GM12878 (cell line): ENCODE data around the gene ADGRG7. TPM values are rescaled to one million over a fixed set of nuclear protein-coding genes. Genes with fewer than 3 reads are reported as not detected.

ENCODE experiments used
- ATAC-seq: fragments of 200-7000 bp; cut with Tn5 transposase; 3 replicates; pipeline ENCODE4 v1.9.1; 2020; ENCODE audit warnings: mild to moderate bottlenecking, moderate library complexity
- BruUV-seq: library from RNA; stranded (reverse); fragments of 400-500 nt; replicated peaks from 2 replicates; lab custom pipeline; 2021; lab: Mats Ljungman, UMichigan
- CTCF ChIA-PET: fragments of 300-600 bp; sonication (Branson Sonifier 250); formaldehyde crosslinking; extraction: SDS; loops from one replicate; lab custom pipeline; 2021; ENCODE audit warnings: inconsistent platforms; lab: Yijun Ruan, JAX
- POLR2A ChIA-PET: fragments of 350-600 bp; formaldehyde crosslinking; extraction: SDS; loops from one replicate; lab custom pipeline; 2021; ENCODE audit warnings: inconsistent platforms; lab: Charles Lee
- RAD21 ChIA-PET: fragments of 300-600 bp; sonication (Branson Sonifier 250); formaldehyde crosslinking; loops from one replicate; lab custom pipeline; 2023; ENCODE audit warnings: antibody characterized with exemption; ENCODE audit not compliant: unreplicated experiment; lab: Charles Lee
- SMC1A ChIA-PET: fragments of 300-600 bp; sonication (Branson Sonifier 250); formaldehyde crosslinking; loops from one replicate; lab custom pipeline; 2023; ENCODE audit not compliant: unreplicated experiment, uncharacterized antibody; lab: Charles Lee
- DNase-seq: peaks from one replicate; pipeline ENCODE4 v3.0.0-alpha.2; 2011; ENCODE audit warnings: low read depth, low spot score
- FAIRE-seq: peaks from 3 replicates; lab custom pipeline; 2011; peaks lifted over from hg19 to GRCh38; lab: Jason Lieb, UNC
- H2AFZ ChIP-seq: 2 replicates; pipeline ENCODE4 v1.6.0; 2011; ENCODE audit warnings: low read depth, low read length, control low read depth; ENCODE audit not compliant: control insufficient read depth
- H3K27ac ChIP-seq: 2 replicates; pipeline ENCODE4 v1.5.1; 2011; ENCODE audit warnings: control low read depth; ENCODE audit not compliant: control insufficient read depth, insufficient read depth
- H3K27me3 ChIP-seq, 2 experiments: replicated peaks in 1 of 2; 2 replicates each; pipeline versions ENCODE4 v1.6.0 to v1.6.1; 2011; ENCODE audit warnings: low read length in 1 of 2; ENCODE audit not compliant: control insufficient read depth in 2 of 2, insufficient read depth in 2 of 2
- H3K36me3 ChIP-seq, 2 experiments: 2 replicates each; pipeline ENCODE4 v1.5.1; 2011; ENCODE audit warnings: low read length in 1 of 2; ENCODE audit not compliant: control insufficient read depth in 2 of 2, insufficient read depth in 2 of 2
- H3K4me1 ChIP-seq: 2 replicates; pipeline ENCODE4 v1.6.1; 2011; ENCODE audit warnings: mild to moderate bottlenecking, low read length, moderate library complexity, mixed read lengths; ENCODE audit not compliant: control insufficient read depth, insufficient read depth
- H3K4me2 ChIP-seq: 2 replicates; pipeline ENCODE4 v1.6.0; 2011; ENCODE audit warnings: control low read depth; ENCODE audit not compliant: control insufficient read depth, insufficient read depth
- H3K4me3 ChIP-seq: fragments of 200-600 bp; sonication (generic); 2 replicates; pipeline ENCODE4 v1.5.1; 2016
- H3K79me2 ChIP-seq: 2 replicates; pipeline ENCODE4 v1.6.0; 2011; ENCODE audit warnings: low read length; ENCODE audit not compliant: control insufficient read depth, insufficient read depth
- H3K9ac ChIP-seq: 2 replicates; pipeline ENCODE4 v1.8.0; 2011; ENCODE audit warnings: low read length, control low read depth, mixed read lengths; ENCODE audit not compliant: control insufficient read depth, insufficient read depth
- H3K9me3 ChIP-seq: replicated peaks from 3 replicates; pipeline ENCODE4 v1.5.1; 2011; ENCODE audit warnings: mild to moderate bottlenecking, low read length; ENCODE audit not compliant: control insufficient read depth, insufficient read depth
- H4K20me1 ChIP-seq: 2 replicates; pipeline ENCODE4 v1.6.0; 2011; ENCODE audit not compliant: control insufficient read depth, insufficient read depth
- DPF2 ChIP-seq: fragments of 450-650 bp; IDR thresholded peaks from 2 replicates; pipeline ENCODE4 v1.6.1; 2017; ENCODE audit warnings: mild to moderate bottlenecking
- POLR2AphosphoS5 ChIP-seq: IDR thresholded peaks from 2 replicates; pipeline ENCODE4 v1.6.1; 2011; ENCODE audit warnings: mild to moderate bottlenecking, low read length, inconsistent platforms
- RAD51 ChIP-seq: fragments of 450-650 bp; IDR thresholded peaks from 2 replicates; pipeline ENCODE4 v1.6.1; 2016; ENCODE audit warnings: moderate library complexity, mild to moderate bottlenecking, inconsistent platforms
- WRNIP1 ChIP-seq: IDR thresholded peaks from 2 replicates; pipeline ENCODE4 v1.6.1; 2011; ENCODE audit warnings: low read depth, low read length, improper control_type of control experiment, borderline replicate concordance
- WGBS: methylation state at CpG from one replicate; pipeline ENCODE4 v1.1.6; 2016; ENCODE audit warnings: low lambda C conversion rate; ENCODE audit not compliant: insufficient replicate concordance, insufficient coverage; ENCODE audit errors: missing lambda C conversion rate; 5-methylcytosine and 5-hydroxymethylcytosine counted together
- in situ Hi-C: fragments of 300-500 bp; cut with MboI; formaldehyde crosslinking; loops from 9 replicates; pipeline ENCODE4 v1.14.3; 2018; ENCODE audit warnings: mixed read lengths
- intact Hi-C: fragments of 100-400 bp; cut with micrococcal nuclease; formaldehyde crosslinking; loops from one replicate; pipeline ENCODE4 v1.14.2; 2022; ENCODE audit not compliant: unreplicated experiment
- polyA plus RNA-seq, 11 experiments: library from polyadenylated mRNA; depleted of rRNA in 4 of 11; unstranded in 6 of 11; stranded (reverse) in 5 of 11; fragments of >200 nt; fragmentation: Nextera tagmentation in 4 of 11; fragmentation: Illumina TruSeq in 1 of 11; extraction: Ambion mirVana in 4 of 11; extraction: Trizol in 1 of 11; gene quantifications; 1 replicate in 1 of 11; 2 replicates in 10 of 11; pipeline versions ENCODE4 v1.2.1 to v1.2.3, GENCODE V29; 2011 to 2016; ENCODE audit warnings: inconsistent platforms in 2 of 11, missing spikeins in 2 of 11, low read depth in 1 of 11
- total RNA-seq, 4 experiments: library from RNA; depleted of rRNA in 3 of 4; stranded (reverse); fragments of >200 nt in 3 of 4; fragmentation: Illumina TruSeq in 1 of 4; extraction: Trizol in 1 of 4; gene quantifications; 2 replicates each; pipeline versions ENCODE4 v1.2.1 to v1.2.3, GENCODE V29; 2013 to 2021
- TF ChIP-seq, protein P1 (sequence below), 3 experiments: IDR thresholded peaks in 2 of 3; conservative IDR thresholded peaks in 1 of 3; 2 replicates each; pipeline ENCODE4 v1.5.1; 2011; ENCODE audit warnings: low read depth in 3 of 3, low read length in 3 of 3, mild to moderate bottlenecking in 3 of 3, control low read depth in 2 of 3, moderate library complexity in 2 of 3, inconsistent platforms in 1 of 3, mixed read lengths in 1 of 3; ENCODE audit not compliant: control insufficient read depth in 2 of 3, insufficient read depth in 1 of 3; ENCODE audit errors: extremely low read depth in 1 of 3
- TF ChIP-seq, protein P2 (sequence below): fragments of 450-650 bp; IDR thresholded peaks from 2 replicates; pipeline ENCODE4 v1.6.1; 2017; ENCODE audit warnings: mild to moderate bottlenecking, low read depth, inconsistent platforms; ENCODE audit not compliant: poor library complexity, severe bottlenecking

The ADGRG7 gene
- total and polyA plus RNA-seq, 10 of the 15 experiments (the other 5 are each of a cell fraction or from before 2014, with no cell fraction given) = 0.02 to 0.21 (median 0.14) TPM; not detected in 7

DNA sequence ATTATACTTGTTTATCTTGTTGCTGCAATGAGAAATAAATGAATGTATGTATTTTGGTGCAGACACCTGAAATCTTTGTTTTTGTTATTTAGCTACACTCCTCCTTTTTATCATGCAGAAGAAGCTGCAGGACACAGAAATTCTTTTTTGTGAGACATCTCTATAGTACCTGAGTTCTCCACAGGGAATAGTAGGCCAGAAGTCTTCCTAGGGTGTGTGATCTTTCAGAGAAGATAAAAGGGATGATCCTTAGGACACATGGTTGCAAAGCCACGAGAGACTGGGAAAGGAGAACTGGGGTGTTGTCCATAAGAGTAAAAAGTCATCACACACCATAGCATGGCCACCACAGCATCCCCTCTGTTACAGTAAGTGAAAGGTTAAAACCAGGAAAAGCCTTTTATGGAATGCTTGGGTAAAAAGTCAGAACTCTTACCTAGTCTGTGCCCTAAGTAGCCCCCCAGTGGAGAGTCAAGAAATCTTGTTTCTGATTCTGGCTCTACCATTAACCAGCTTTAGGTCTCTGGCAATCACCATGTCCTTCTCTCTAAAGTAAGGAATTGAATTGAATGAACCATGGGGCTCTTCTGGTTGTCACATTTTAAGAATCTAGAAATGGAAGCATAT lies 31.9 kb upstream of the ADGRG7 start:
- SMC1A ChIA-PET = interaction anchor here (0.6 to 5.1 kb wide), 6 partner anchors 8 to 748 kb away, joined by 3 to 22 read pairs (median 5); no protein-coding TSS in a partner anchor
- CTCF ChIA-PET = interaction anchor here (1.0 kb wide), 1 partner anchor 12 kb away, joined by 4 read pairs; no protein-coding TSS in a partner anchor
- FAIRE-seq (no peak), DNase-seq (no peak), ATAC-seq (no peak)
- Histone ChIP-seq H3K9me3 (no peaks in the 10 kb centered on the region), H2AFZ (no peak overlapping the region), H4K20me1 (no peaks in the 10 kb centered on the region), H3K4me1 (no peaks in the 10 kb centered on the region), H3K27ac (no peak overlapping the region), H3K4me3 (no peak overlapping the region), H3K36me3 (no peaks in the 10 kb centered on the region), H3K79me2 (no peaks in the 10 kb centered on the region), H3K4me2 (no peak overlapping the region), H3K27me3 (no peaks in the 10 kb centered on the region), H3K9ac (no peak overlapping the region)
- no peak for TF ChIP-seq DPF2
- no peak for TF ChIP-seq WRNIP1
- no peak for TF ChIP-seq RAD51
- TF ChIP-seq, protein P1, sequence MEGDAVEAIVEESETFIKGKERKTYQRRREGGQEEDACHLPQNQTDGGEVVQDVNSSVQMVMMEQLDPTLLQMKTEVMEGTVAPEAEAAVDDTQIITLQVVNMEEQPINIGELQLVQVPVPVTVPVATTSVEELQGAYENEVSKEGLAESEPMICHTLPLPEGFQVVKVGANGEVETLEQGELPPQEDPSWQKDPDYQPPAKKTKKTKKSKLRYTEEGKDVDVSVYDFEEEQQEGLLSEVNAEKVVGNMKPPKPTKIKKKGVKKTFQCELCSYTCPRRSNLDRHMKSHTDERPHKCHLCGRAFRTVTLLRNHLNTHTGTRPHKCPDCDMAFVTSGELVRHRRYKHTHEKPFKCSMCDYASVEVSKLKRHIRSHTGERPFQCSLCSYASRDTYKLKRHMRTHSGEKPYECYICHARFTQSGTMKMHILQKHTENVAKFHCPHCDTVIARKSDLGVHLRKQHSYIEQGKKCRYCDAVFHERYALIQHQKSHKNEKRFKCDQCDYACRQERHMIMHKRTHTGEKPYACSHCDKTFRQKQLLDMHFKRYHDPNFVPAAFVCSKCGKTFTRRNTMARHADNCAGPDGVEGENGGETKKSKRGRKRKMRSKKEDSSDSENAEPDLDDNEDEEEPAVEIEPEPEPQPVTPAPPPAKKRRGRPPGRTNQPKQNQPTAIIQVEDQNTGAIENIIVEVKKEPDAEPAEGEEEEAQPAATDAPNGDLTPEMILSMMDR (IDR thresholded peaks at IDR 0.05 in 2 of 3, conservative IDR thresholded peaks at IDR 0.05 in 1 of 3; ENCODE audit: control insufficient read depth in 2 of 3, extremely low read depth in 1 of 3, insufficient read depth in 1 of 3, low read depth in 3 of 3, low read length in 3 of 3) = no peak
- no peak for TF ChIP-seq POLR2AphosphoS5
- TF ChIP-seq, protein P2, sequence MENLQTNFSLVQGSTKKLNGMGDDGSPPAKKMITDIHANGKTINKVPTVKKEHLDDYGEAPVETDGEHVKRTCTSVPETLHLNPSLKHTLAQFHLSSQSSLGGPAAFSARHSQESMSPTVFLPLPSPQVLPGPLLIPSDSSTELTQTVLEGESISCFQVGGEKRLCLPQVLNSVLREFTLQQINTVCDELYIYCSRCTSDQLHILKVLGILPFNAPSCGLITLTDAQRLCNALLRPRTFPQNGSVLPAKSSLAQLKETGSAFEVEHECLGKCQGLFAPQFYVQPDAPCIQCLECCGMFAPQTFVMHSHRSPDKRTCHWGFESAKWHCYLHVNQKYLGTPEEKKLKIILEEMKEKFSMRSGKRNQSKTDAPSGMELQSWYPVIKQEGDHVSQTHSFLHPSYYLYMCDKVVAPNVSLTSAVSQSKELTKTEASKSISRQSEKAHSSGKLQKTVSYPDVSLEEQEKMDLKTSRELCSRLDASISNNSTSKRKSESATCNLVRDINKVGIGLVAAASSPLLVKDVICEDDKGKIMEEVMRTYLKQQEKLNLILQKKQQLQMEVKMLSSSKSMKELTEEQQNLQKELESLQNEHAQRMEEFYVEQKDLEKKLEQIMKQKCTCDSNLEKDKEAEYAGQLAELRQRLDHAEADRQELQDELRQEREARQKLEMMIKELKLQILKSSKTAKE = no peak
- intact Hi-C loops = no loop called here
- RAD21 ChIA-PET = interaction anchor here (1.0 kb wide), 1 partner anchor 117 kb away, joined by 3 read pairs; no protein-coding TSS in a partner anchor
- BruUV-seq = no TSS peak
- in situ Hi-C loops = no loop called here
- 0% methylated on average over 1 of the region's 1 CpG for WGBS
- POLR2A ChIA-PET = no interaction called here
